ENCODE data around the gene OR2K2. TPM values are rescaled to one million over a fixed set of nuclear protein-coding genes. Genes with fewer than 3 reads are reported as not detected.

The OR2K2 gene
- total and polyA plus RNA-seq, 2 experiments from 2014 or later: not detected

DNA sequence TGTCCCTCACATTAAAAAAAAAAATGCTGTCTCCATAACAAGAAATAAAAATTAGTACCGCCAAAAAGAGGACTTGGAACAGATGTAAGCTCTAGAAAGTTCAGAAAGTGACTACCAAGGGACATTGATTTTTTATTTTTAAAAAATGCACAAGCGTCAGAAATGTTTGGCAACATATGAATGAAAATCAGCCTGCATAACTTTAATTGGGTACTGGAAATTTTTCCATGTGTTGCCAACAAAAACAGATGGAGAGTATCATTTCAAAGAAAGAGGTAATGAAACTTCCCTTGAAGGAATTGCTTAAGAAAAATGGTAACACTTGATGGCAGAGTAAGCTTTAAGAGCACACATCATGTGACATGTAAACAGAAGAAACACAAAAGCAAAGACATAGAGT lies 47.2 kb downstream of the OR2K2 start:
- Histone ChIP-seq H3K9me2 (ENCODE audit: insufficient read depth) (no peaks in the 10 kb centered on the region), H3K4me2 (no peak overlapping the region), H3F3A (replicated peaks; ENCODE audit: low read depth) (no peaks in the 10 kb centered on the region), H3K27me3 (ENCODE audit: insufficient read depth) (no peaks in the 10 kb centered on the region), H3K4me1 (ENCODE audit: insufficient read depth) (no peaks in the 10 kb centered on the region), H3K4me3 (no peak overlapping the region), H3K27ac (ENCODE audit: low read depth) (no peak overlapping the region), H3K36me3 (ENCODE audit: insufficient read depth) (no peaks in the 10 kb centered on the region), H4K20me1 (replicated peaks; ENCODE audit: insufficient read depth) (no peaks in the 10 kb centered on the region), H2AFZ (no peak overlapping the region), H3K79me2 (replicated peaks; ENCODE audit: insufficient read depth) (no peaks in the 10 kb centered on the region)
- no peak for ATAC-seq
- Mint-ChIP-seq H3K36me3 (ENCODE audit: low read depth) (no peaks in the 10 kb centered on the region), H3K4me3 (no peak overlapping the region), H3K27me3 (ENCODE audit: insufficient read depth, low read depth, poor library complexity) (peaks cover 2% of the 10 kb centered on the region), H3K4me1 (peaks cover 2% of the 10 kb centered on the region; the same call in 1 of the 3 replicates), H3K9me3 (no peaks in the 10 kb centered on the region; the same call in 2 of the 3 replicates), H3K27ac (no peak overlapping the region)
- no peak for DNase-seq (ENCODE audit: low spot score)
- TF ChIP-seq, protein P1, sequence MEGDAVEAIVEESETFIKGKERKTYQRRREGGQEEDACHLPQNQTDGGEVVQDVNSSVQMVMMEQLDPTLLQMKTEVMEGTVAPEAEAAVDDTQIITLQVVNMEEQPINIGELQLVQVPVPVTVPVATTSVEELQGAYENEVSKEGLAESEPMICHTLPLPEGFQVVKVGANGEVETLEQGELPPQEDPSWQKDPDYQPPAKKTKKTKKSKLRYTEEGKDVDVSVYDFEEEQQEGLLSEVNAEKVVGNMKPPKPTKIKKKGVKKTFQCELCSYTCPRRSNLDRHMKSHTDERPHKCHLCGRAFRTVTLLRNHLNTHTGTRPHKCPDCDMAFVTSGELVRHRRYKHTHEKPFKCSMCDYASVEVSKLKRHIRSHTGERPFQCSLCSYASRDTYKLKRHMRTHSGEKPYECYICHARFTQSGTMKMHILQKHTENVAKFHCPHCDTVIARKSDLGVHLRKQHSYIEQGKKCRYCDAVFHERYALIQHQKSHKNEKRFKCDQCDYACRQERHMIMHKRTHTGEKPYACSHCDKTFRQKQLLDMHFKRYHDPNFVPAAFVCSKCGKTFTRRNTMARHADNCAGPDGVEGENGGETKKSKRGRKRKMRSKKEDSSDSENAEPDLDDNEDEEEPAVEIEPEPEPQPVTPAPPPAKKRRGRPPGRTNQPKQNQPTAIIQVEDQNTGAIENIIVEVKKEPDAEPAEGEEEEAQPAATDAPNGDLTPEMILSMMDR (conservative IDR thresholded peaks at IDR 0.05; ENCODE audit: low read depth in 2 of 2): no peak
- TF ChIP-seq POLR2AphosphoS5 (IDR thresholded peaks at IDR 0.05; ENCODE audit: low read depth) (no peak), EZH2phosphoT487 (IDR thresholded peaks at IDR 0.05; ENCODE audit: unreplicated experiment) (no peak), ZNF114 (CRISPR knock-in tag; IDR thresholded peaks at IDR 0.05) (no peak), ZNF331 (CRISPR knock-in tag; IDR thresholded peaks at IDR 0.05; ENCODE audit: low read depth) (no peak), NANOG (IDR thresholded peaks at IDR 0.05; ENCODE audit: borderline replicate concordance) (no peak), EZH2 (IDR thresholded peaks at IDR 0.05; ENCODE audit: low read depth, unreplicated experiment) (no peak), CREB1 (CRISPR knock-in tag; IDR thresholded peaks at IDR 0.05; ENCODE audit: low read depth) (no peak), JUNB (IDR thresholded peaks at IDR 0.05; ENCODE audit: unreplicated experiment) (no peak), STAT1 (IDR thresholded peaks at IDR 0.05; ENCODE audit: unreplicated experiment) (no peak)
- TF ChIP-seq, protein P2, sequence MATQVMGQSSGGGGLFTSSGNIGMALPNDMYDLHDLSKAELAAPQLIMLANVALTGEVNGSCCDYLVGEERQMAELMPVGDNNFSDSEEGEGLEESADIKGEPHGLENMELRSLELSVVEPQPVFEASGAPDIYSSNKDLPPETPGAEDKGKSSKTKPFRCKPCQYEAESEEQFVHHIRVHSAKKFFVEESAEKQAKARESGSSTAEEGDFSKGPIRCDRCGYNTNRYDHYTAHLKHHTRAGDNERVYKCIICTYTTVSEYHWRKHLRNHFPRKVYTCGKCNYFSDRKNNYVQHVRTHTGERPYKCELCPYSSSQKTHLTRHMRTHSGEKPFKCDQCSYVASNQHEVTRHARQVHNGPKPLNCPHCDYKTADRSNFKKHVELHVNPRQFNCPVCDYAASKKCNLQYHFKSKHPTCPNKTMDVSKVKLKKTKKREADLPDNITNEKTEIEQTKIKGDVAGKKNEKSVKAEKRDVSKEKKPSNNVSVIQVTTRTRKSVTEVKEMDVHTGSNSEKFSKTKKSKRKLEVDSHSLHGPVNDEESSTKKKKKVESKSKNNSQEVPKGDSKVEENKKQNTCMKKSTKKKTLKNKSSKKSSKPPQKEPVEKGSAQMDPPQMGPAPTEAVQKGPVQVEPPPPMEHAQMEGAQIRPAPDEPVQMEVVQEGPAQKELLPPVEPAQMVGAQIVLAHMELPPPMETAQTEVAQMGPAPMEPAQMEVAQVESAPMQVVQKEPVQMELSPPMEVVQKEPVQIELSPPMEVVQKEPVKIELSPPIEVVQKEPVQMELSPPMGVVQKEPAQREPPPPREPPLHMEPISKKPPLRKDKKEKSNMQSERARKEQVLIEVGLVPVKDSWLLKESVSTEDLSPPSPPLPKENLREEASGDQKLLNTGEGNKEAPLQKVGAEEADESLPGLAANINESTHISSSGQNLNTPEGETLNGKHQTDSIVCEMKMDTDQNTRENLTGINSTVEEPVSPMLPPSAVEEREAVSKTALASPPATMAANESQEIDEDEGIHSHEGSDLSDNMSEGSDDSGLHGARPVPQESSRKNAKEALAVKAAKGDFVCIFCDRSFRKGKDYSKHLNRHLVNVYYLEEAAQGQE (IDR thresholded peaks at IDR 0.05; ENCODE audit: unreplicated experiment): no peak
- TF ChIP-seq, protein P3, sequence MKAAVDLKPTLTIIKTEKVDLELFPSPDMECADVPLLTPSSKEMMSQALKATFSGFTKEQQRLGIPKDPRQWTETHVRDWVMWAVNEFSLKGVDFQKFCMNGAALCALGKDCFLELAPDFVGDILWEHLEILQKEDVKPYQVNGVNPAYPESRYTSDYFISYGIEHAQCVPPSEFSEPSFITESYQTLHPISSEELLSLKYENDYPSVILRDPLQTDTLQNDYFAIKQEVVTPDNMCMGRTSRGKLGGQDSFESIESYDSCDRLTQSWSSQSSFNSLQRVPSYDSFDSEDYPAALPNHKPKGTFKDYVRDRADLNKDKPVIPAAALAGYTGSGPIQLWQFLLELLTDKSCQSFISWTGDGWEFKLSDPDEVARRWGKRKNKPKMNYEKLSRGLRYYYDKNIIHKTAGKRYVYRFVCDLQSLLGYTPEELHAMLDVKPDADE (IDR thresholded peaks at IDR 0.05): no peak
- TF ChIP-seq, protein P4, sequence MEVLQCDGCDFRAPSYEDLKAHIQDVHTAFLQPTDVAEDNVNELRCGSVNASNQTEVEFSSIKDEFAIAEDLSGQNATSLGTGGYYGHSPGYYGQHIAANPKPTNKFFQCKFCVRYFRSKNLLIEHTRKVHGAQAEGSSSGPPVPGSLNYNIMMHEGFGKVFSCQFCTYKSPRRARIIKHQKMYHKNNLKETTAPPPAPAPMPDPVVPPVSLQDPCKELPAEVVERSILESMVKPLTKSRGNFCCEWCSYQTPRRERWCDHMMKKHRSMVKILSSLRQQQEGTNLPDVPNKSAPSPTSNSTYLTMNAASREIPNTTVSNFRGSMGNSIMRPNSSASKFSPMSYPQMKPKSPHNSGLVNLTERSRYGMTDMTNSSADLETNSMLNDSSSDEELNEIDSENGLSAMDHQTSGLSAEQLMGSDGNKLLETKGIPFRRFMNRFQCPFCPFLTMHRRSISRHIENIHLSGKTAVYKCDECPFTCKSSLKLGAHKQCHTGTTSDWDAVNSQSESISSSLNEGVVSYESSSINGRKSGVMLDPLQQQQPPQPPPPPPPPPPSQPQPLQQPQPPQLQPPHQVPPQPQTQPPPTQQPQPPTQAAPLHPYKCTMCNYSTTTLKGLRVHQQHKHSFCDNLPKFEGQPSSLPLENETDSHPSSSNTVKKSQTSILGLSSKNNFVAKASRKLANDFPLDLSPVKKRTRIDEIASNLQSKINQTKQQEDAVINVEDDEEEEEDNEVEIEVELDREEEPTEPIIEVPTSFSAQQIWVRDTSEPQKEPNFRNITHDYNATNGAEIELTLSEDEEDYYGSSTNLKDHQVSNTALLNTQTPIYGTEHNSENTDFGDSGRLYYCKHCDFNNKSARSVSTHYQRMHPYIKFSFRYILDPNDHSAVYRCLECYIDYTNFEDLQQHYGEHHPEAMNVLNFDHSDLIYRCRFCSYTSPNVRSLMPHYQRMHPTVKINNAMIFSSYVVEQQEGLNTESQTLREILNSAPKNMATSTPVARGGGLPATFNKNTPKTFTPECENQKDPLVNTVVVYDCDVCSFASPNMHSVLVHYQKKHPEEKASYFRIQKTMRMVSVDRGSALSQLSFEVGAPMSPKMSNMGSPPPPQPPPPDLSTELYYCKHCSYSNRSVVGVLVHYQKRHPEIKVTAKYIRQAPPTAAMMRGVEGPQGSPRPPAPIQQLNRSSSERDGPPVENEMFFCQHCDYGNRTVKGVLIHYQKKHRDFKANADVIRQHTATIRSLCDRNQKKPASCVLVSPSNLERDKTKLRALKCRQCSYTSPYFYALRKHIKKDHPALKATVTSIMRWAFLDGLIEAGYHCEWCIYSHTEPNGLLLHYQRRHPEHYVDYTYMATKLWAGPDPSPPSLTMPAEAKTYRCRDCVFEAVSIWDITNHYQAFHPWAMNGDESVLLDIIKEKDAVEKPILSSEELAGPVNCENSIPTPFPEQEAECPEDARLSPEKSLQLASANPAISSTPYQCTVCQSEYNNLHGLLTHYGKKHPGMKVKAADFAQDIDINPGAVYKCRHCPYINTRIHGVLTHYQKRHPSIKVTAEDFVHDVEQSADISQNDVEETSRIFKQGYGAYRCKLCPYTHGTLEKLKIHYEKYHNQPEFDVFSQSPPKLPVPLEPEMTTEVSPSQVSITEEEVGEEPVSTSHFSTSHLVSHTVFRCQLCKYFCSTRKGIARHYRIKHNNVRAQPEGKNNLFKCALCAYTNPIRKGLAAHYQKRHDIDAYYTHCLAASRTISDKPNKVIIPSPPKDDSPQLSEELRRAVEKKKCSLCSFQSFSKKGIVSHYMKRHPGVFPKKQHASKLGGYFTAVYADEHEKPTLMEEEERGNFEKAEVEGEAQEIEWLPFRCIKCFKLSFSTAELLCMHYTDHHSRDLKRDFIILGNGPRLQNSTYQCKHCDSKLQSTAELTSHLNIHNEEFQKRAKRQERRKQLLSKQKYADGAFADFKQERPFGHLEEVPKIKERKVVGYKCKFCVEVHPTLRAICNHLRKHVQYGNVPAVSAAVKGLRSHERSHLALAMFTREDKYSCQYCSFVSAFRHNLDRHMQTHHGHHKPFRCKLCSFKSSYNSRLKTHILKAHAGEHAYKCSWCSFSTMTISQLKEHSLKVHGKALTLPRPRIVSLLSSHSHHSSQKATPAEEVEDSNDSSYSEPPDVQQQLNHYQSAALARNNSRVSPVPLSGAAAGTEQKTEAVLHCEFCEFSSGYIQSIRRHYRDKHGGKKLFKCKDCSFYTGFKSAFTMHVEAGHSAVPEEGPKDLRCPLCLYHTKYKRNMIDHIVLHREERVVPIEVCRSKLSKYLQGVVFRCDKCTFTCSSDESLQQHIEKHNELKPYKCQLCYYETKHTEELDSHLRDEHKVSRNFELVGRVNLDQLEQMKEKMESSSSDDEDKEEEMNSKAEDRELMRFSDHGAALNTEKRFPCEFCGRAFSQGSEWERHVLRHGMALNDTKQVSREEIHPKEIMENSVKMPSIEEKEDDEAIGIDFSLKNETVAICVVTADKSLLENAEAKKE (CRISPR knock-in tag; IDR thresholded peaks at IDR 0.05): no peak

All from GM23338 (cell line).